Common myeloid progenitor, CD34-positive (primary cell): ENCODE data around the gene SMIM36.
A peak's percentile ranks its signal among the peaks of the same experiment; 100 is the strongest.
"Not testable (repeated sequence)": the region's sequence is repeated elsewhere in the genome, so short reads cannot be mapped to it uniquely, and the experiment has no call there.

Experiments
- CTCF ChIA-PET: fragments of 350-600 bp; sonication (Branson Sonifier 250); formaldehyde crosslinking; loops from one replicate; lab custom pipeline; 2021; ENCODE audit warnings: antibody characterized with exemption; lab: Charles Lee
- POLR2A ChIA-PET: fragments of 350-600 bp; sonication (Branson Sonifier 250); formaldehyde crosslinking; loops from one replicate; lab custom pipeline; 2021; ENCODE audit warnings: antibody characterized with exemption; lab: Charles Lee
- DNase-seq, 3 donors: peaks; one replicate each; pipeline versions ENCODE4 v3.0.0 to v3.0.0-alpha.2; 2013
- H3K27ac ChIP-seq, 2 experiments: 1 replicate in 1 of 2; 2 replicates in 1 of 2; pipeline ENCODE4 v1.7.0; 2013; ENCODE audit warnings: inconsistent platforms in 2 of 2, low read length in 2 of 2, mild to moderate bottlenecking in 2 of 2, low read depth in 1 of 2, moderate library complexity in 1 of 2; ENCODE audit not compliant: severe bottlenecking in 2 of 2, insufficient read depth in 1 of 2, poor library complexity in 1 of 2
- H3K27me3 ChIP-seq, 5 experiments: replicated peaks in 2 of 5; 1 replicate in 3 of 5; 2 replicates in 2 of 5; pipeline versions ENCODE4 v1.6.1 to v1.7.0; 2013; ENCODE audit warnings: low read length in 4 of 5, mild to moderate bottlenecking in 2 of 5, moderate library complexity in 2 of 5, inconsistent platforms in 1 of 5; ENCODE audit not compliant: insufficient read depth in 5 of 5, control insufficient read depth in 4 of 5
- H3K36me3 ChIP-seq, 4 experiments: 1 replicate in 2 of 4; 2 replicates in 2 of 4; pipeline versions ENCODE4 v1.6.1 to v1.7.0; 2013; ENCODE audit warnings: low read length in 3 of 4, control low read depth in 1 of 4, mild to moderate bottlenecking in 1 of 4; ENCODE audit not compliant: control insufficient read depth in 4 of 4, insufficient read depth in 4 of 4
- H3K4me1 ChIP-seq, 4 experiments: 1 replicate in 3 of 4; 2 replicates in 1 of 4; pipeline versions ENCODE4 v1.6.1 to v1.7.1; 2013; ENCODE audit warnings: low read length in 3 of 4, mild to moderate bottlenecking in 3 of 4, control low read depth in 1 of 4, inconsistent platforms in 1 of 4, moderate library complexity in 1 of 4; ENCODE audit not compliant: control insufficient read depth in 4 of 4, insufficient read depth in 4 of 4; ENCODE audit errors: control extremely low read depth in 1 of 4
- H3K4me3 ChIP-seq, 7 experiments: 1 replicate in 4 of 7; 2 replicates in 3 of 7; pipeline versions ENCODE4 v1.5.1 to v1.7.0; 2013; ENCODE audit warnings: mild to moderate bottlenecking in 7 of 7, low read length in 6 of 7, moderate library complexity in 6 of 7, inconsistent platforms in 2 of 7, low read depth in 2 of 7, control low read depth in 1 of 7; ENCODE audit not compliant: insufficient read depth in 4 of 7, control insufficient read depth in 1 of 7; ENCODE audit errors: extremely low read depth in 1 of 7
- H3K9me3 ChIP-seq, 5 experiments: 1 replicate in 4 of 5; 2 replicates in 1 of 5; pipeline versions ENCODE4 v1.6.1 to v1.7.1; 2013; ENCODE audit warnings: low read length in 4 of 5, mild to moderate bottlenecking in 2 of 5, inconsistent platforms in 1 of 5, low read depth in 1 of 5, moderate library complexity in 1 of 5; ENCODE audit not compliant: control insufficient read depth in 4 of 5, insufficient read depth in 2 of 5; ENCODE audit errors: control extremely low read depth in 1 of 5
- WGBS: methylation state at CpG from one replicate; pipeline ENCODE4 v1.1.5; 2013; ENCODE audit not compliant: insufficient coverage; 5-methylcytosine and 5-hydroxymethylcytosine counted together

Gene SMIM36

DNA sequence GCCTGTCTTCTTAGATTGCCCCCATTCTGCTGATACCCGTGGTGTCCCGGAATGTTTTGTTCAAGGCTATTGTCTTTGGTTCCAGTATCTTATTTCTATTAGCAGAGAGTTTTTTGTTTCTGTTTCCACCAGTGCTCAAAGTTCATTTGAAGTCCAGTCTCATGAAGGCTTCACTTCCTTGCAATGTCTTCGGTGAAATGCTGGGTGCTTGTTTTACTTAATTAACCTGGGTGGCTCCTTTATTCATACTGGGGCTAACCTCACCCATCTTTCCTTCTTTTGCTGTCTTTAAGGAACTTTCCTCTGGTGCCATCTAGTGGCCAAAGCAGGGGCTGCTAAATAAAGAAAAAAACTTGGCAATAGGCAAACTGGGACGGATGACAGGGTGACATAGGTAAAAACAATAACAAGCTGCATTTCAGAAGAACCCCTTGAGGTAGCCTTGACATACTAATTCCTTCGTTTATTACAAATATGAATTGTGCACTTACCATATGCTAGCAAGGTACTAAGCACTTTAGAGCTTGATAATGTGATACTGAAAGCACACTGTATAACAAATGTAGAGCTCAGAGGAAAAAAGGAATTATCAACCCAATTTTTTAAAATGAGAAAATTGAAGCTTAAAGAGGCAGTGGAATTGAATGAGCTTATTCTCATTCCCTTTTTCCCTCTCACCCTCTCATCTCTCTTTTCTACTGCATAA lies 2.8 kb upstream of the SMIM36 start:
- WGBS = 9% methylated on average over 1 of the region's 5 CpGs
- no peak overlapping the region for H3K4me3 ChIP-seq
- no peaks in the 10 kb centered on the region for H3K4me1 ChIP-seq
- H3K27me3 ChIP-seq = no peaks in the 10 kb centered on the region
- ChIA-PET CTCF (interaction anchor here (0.7 to 1.2 kb wide), 13 partner anchors 10 to 269 kb away, joined by 3 to 10 read pairs (median 3); no protein-coding TSS in a partner anchor), POLR2A (no interaction called here)
- peak; percentile 76 to 84 (median 76) for DNase-seq
- no peak overlapping the region for H3K27ac ChIP-seq
- H3K36me3 ChIP-seq = no peaks in the 10 kb centered on the region
- no peaks in the 10 kb centered on the region for H3K9me3 ChIP-seq

DNA sequence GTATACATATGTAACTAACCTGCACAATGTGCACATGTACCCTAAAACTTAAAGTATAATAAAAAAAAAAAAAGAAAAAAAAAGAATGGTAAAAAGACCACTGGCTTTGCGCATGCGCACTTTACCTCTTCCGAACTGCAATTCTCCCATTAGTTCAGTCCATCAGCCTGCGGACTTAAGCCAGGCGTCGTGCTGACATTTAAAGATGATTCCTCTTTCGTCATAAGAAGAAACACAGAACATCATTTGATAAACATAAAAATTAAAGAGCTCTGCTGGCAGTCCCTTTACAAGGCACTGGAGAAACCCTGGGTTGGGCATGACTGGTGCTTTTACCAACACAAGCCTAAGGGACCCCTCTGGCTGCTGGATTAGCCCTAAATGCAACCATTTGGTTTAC lies 3.6 kb downstream of the SMIM36 start:
- H3K36me3 ChIP-seq, H3K27ac ChIP-seq, H3K4me1 ChIP-seq, H3K4me3 ChIP-seq, H3K9me3 ChIP-seq, CTCF ChIA-PET, POLR2A ChIA-PET, H3K27me3 ChIP-seq, DNase-seq: not testable (repeated sequence)
- no CpG with 5 or more reads among the region's 7 CpGs for WGBS

DNA sequence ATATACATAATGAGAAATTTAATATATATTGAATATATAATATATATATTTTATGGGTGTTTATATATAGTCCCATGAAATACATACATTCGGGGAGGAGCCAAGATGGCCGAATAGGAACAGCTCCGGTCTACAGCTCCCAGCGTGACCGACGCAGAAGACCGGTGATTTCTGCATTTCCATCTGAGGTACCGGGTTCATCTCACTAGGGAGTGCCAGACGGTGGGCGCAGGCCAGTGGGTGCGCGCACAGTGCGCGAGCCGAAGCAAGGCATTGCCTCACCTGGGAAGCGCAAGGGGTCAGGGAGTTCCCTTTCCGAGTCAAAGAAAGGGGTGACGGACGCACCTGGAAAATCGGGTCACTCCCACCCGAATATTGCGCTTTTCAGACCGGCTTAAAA lies 9.6 kb downstream of the SMIM36 start:
- H3K27ac ChIP-seq, POLR2A ChIA-PET, H3K4me3 ChIP-seq, H3K9me3 ChIP-seq, H3K27me3 ChIP-seq, DNase-seq, H3K4me1 ChIP-seq, H3K36me3 ChIP-seq, CTCF ChIA-PET: not testable (repeated sequence)
- 97% methylated on average over 5 of the region's 23 CpGs for WGBS

DNA sequence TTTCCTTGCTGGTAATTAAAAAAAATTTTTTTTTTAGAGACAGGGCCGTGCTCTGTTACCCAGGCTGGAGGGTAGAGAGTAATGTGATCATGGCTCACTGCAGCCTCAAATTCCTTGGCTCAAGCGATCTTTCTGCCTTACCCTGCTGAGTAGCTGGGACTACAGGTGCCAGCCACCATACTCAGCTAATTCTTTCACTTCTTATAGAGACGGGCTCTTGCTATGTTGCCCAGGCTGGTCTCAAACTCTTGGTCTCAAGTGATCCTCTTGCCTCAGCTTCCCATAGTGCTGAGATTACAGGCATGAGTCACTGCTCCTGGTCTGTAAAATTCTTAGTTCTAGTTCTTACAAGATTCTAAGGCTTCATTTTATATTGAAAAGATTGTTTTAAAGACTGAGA lies 11.1 kb downstream of the SMIM36 start:
- Histone ChIP-seq H3K4me1 (no peaks in the 10 kb centered on the region), H3K36me3 (no peaks in the 10 kb centered on the region), H3K27ac (no peak overlapping the region), H3K4me3 (no peak overlapping the region), H3K27me3 (no peaks in the 10 kb centered on the region), H3K9me3 (no peaks in the 10 kb centered on the region)
- DNase-seq = peak in 2 of 3 donors; percentile 11 to 19
- POLR2A ChIA-PET = no interaction called here
- 100% methylated on average over 1 of the region's 3 CpGs for WGBS
- CTCF ChIA-PET = no interaction called here

DNA sequence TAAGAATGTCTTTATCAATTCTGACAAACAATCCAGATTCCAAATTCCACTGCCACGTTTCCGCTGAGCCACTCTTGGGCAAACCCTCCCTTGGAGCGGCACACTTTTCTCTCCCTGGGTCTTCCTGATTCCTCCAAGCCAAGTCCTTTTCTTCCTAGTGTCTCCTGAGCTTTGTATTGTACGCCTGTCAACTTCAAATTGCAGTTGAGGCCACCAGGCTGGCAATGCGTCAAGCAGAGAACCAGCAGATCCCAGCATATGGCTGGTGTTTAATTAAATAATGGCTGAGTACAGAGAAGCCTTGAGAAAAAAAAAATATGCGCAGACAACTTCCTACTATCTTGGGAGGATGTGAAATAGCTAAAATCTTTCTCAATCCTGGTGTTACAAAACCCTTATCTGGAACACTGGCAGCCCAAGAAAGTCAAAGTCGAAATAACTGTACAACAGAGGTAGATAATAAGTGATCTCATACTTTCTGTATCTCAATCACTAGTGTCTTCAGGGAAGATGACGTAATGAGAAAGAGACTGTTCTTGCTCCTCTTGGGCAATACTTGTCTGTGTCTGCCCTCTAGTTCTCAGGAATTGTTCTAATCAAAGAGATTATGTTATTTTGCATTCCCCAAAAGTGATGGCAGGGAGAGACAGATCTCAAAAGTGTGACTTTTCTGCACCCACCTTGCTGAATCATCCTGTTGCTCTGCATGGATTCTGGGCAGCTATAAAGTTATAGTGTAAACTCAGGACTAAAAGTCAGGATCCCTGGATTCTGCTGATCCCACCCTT lies 15.0 kb downstream of the SMIM36 start:
- WGBS = 92% methylated on average over 5 of the region's 8 CpGs
- CTCF ChIA-PET = interaction anchor here (0.6 kb wide), 1 partner anchor 460 kb away, joined by 3 read pairs; no protein-coding TSS in a partner anchor
- H3K27me3 ChIP-seq = peaks cover 0 to 2% (median 0%) of the 10 kb centered on the region in 5 experiments
- no peaks in the 10 kb centered on the region for H3K9me3 ChIP-seq
- no peak overlapping the region for H3K27ac ChIP-seq
- H3K36me3 ChIP-seq = no peaks in the 10 kb centered on the region
- H3K4me1 ChIP-seq = no peaks in the 10 kb centered on the region
- POLR2A ChIA-PET = no interaction called here
- no peak overlapping the region for H3K4me3 ChIP-seq
- DNase-seq = peak in 2 of 3 donors; percentile 28 to 35

DNA sequence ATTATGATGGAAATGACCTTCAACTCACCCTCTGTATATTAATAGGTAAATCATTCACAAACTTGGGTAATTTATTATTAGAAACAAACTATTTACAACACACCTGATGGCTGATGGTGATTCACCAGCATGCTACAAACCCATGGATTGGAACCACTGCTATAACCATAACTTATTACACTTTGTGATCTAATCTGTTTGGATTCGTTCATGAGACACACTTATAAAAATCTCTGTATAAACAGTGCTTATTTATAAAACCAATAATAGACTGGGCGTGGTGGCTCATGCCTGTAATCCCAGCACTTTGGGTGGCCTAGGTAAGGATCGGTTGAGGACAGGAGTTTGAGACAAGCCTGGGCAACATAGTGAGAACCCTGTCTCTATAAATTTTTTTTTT lies 16.0 kb downstream of the SMIM36 start:
- POLR2A ChIA-PET = no interaction called here
- Histone ChIP-seq H3K4me3 (no peak overlapping the region), H3K27ac (no peak overlapping the region), H3K36me3 (no peaks in the 10 kb centered on the region), H3K9me3 (no peaks in the 10 kb centered on the region), H3K4me1 (no peaks in the 10 kb centered on the region), H3K27me3 (peaks cover 0 to 2% (median 0%) of the 10 kb centered on the region in 5 experiments)
- 100% methylated on average over 1 of the region's 3 CpGs for WGBS
- no peak for DNase-seq
- CTCF ChIA-PET = no interaction called here

DNA sequence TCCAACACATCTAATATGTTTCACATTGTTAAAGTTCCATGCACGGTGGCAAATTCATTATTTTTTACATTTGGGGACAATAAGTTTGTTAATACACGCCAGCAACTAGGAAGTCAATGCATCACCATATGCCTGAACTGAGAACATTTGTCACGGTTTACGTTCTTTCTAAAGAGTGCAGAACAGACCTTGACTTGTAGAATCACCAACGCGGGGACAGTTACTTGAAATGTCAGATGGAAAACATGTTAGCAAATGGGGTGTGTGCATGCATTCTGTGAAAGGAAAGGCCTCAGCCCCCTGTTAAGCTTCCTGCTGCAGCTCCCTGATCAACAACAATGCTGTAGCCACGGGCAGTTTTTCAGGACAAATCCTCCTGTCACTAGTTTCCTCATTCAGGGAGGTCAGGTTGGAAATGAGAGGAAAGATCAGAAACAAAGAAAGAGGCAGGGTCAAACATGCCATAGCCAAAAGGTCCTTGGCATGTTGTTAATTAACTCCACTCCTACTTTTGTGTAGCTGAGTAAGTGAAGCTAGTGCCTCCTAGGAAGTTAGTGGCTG lies 18.4 kb downstream of the SMIM36 start:
- Histone ChIP-seq H3K36me3 (no peaks in the 10 kb centered on the region), H3K27ac (no peak overlapping the region), H3K4me1 (no peaks in the 10 kb centered on the region), H3K27me3 (peaks cover 0 to 2% (median 0%) of the 10 kb centered on the region in 5 experiments), H3K9me3 (no peaks in the 10 kb centered on the region), H3K4me3 (no peak overlapping the region)
- POLR2A ChIA-PET = no interaction called here
- WGBS = 84% methylated on average over 7 of the region's 7 CpGs
- CTCF ChIA-PET = no interaction called here
- DNase-seq = no peak
